HG03103 (cell line): Measurements from ENCODE around the gene CEP20.

ENCODE experiments used
- ATAC-seq: cut with Tn5 transposase; IDR thresholded peaks from one replicate; pipeline ENCODE4 v1.9.1; 2021; ENCODE audit warnings: low read depth; ENCODE audit not compliant: unreplicated experiment

CEP20 gene

DNA sequence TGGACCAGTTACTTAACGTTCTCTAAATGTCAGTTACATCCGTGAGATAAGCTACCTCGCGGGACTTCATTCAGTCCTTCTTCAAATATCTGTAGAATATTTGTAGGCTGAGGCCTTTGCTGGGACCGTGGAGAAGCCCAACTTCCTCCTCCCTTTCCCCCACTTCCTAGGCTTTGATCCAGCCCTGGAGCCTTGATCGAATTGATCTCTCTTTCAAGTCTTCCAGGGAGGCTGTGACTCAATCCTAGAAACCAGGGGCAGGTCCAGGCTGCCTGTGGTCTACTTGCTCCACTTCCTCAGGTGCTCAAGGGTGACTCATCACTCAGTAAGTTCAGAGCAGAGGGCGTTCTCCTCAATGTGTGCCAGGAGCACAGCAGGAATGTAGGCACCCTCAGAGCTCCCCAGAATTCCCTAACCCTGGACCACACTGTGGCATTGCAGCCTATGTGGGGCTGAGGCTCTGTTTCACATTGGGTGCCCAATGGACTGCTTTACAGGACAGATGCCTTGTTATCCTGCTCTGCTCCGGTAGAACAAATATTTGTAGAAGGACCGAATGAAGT is 11.2 kb upstream of the CEP20 start:
- no peak for ATAC-seq

DNA sequence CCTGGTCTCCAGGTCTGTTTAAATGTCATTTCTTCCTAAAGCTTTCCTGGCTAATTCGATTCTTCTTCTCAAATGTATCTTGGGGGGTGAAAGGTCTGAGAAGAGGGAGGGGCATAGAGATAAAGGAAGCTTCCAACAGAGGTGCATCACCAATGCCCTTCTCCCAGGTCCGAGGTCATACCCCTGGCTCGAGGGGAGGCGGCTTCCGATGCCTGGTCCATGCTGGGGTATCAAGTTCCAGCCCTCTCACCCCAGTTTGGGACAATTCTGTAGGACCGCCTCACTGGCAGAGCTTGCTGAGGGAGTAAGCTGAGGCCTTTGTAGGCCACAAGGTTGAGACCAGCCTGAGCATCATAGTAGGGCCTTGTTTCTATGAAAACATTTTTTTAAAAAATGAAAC is 10.3 kb upstream of the CEP20 start:
- no peak for ATAC-seq

DNA sequence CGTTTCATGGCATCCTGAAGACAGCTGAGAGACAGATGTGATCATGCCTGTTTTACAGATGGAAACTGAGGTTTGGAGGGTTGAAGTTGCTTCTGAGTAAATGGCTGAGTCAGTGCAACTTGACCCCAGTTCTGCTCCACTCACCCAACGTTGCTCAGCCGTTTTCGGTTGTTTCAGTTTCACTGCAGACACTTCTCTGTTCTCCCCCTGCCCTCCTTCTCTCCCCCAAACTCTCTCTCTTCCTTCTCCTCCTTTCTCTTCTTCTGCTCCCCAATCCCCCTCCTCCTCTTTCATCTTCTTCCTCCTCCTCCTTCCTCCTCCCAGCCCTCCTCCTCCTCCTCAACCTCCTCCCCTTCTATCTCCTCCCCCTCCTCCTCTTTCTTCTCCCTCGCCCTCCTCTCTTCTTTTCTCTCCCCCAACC is 9.4 kb upstream of the CEP20 start:
- ATAC-seq: no peak

DNA sequence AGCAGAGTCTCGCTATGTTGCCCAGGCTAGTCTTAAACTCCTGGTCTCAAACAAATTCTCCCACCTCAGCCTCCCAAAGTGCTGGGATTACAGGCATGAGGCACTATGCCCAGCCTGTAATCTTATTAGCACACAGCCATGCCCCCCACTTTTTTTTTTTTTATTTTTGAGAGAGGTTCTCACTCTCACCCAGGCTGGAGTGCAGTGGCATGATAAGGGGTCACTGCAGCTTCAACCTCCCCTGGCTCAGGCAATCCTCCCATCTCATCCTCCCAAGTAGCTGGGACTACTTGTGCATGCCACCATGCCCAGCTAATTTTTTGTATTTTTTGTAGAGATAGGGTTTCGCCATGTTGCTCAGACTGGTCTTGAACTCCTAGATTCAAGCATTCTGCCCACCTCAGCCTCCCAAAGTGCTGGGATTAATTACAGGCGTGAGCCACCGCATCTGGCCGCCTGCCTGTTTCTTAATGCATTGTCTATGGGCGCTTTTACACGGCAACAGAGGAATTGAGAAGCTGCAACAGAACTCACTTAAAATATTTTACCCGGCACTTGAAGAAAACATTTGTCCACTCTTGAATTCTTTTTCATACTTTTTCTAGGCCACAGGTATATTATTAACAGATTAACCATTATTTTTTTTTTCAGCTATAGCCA is 8.8 kb upstream of the CEP20 start:
- no peak for ATAC-seq

DNA sequence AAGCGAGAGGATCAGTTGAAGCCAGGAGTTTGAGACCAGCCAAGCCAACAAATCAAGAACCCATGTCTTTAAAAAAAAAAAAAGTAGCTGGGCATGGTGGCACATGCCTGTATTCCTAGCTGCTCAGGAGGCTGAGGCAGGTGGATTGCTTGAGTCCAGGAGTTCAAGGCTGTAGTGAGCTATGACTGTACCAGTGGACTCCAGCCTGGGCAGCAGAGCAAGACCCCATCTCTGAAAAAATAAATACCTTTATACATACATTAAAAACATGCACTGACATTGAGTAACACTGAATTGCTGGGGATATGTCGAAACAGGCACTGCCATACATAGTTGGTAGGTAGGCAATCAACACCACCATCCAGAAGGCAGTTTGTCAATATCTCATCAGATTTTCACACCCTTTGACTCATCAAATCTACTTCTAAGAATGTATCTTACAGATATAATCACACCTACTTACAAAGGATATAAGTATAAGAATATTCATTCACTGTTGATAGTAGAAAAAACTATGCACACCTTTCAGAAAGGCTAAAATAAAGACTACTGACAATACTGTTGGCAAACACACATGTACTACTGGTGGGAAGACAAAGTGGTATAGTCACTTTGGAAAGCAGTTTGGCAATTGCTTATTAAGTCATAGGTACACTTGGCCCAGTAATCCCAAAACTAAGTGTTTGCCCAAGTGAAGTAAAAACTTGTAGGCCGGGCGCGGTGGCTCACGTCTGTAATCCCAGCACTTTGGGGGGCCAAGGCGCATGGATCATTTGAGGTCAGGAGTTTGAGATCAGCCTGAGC is 6.4 kb upstream of the CEP20 start:
- no peak for ATAC-seq

DNA sequence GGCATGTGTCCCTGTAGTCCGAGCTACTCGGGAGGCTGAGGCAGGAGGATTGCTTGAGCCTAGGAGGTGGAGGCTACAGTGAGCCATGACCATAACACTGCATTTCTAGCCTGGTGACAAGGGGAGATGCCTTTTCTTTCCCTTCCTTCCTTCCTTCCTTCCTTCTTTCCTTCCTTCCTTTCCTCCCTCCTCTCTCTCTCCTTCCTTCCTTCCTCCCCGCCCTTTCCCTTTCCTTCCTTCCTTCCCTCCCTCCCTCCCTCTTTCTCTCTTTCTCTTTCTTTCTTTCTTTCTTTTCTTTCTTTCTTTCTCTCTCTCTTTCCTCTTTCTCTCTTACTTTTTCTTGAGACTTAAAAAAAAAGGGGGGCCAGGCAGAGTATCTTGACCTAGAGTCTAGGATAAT is 3.1 kb upstream of the CEP20 start:
- no peak for ATAC-seq

DNA sequence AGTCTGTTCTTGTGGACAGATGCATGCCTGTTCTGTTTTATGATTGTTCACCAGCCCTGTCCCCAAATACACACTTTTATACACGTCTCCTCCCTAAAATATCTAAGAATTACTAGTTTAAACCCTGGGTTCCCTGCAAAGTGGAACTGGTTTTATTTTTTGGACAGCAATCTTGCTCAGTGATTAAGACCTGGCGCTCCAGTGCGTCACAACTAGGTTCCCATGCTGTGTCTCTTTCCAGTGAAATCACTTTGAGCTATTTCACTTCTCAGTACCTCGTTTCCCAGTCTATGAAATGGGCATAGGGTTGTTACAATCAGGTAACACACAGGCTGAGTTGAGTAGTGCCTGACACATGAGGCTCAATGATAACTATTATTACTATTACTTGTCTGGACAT is 1.1 kb downstream of the CEP20 start:
- ATAC-seq: no peak

DNA sequence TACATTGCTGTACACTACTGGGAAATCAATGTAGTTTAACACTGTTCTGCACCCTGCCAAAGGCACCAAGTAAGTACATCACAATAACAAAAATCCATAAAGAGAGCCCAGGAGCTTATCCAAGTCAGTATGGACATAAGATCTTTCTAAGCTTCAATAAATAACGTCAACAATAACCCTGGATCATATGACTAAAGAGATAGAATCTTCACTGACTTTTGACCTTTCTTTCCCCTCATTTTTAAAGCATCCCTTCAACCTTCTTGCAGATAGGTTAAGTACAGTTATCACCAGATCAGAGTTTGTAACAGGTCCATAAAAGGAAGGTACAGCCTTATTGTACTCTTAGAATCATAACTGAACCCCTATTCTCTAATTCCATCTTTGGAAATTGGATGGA is 2.3 kb downstream of the CEP20 start:
- ATAC-seq: no peak

DNA sequence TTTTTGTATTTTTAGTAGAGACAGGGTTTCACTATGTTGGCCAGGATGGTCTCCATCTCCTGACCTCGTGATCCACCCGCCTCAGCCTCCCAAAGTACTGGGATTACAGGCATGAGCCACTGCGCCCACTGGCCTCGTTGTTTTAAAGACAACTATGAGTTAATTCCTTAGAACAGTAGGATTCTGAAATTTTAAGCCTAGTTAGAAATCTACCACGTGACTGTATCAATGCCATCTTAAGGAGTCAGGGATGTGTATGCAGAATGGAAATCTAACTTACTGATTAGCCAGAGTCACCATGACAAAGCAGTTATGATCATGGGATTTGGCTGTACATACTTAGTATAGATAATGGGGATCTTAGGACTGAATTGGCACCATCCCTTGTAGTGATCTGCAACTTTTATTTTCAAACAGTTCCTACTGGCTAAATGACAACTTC is 2.8 kb downstream of the CEP20 start:
- no peak for ATAC-seq

DNA sequence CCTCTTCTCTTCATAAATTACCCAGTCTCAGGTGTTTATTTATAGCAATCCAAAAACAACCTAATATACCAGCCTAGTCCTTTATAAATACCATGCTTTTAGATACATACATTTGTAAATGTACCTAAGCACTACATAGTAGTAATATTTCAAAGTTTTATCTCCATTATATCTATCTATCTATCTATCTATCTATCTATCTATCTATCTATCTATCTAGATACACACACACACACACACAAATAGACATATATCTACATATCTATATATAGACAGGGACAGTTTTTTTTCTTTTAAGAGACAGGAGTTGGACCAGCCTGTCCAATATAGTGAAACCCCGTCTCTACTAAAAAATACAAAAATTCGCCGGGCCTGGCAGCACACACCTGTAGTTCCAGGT is 5.8 kb downstream of the CEP20 start:
- ATAC-seq: no peak

DNA sequence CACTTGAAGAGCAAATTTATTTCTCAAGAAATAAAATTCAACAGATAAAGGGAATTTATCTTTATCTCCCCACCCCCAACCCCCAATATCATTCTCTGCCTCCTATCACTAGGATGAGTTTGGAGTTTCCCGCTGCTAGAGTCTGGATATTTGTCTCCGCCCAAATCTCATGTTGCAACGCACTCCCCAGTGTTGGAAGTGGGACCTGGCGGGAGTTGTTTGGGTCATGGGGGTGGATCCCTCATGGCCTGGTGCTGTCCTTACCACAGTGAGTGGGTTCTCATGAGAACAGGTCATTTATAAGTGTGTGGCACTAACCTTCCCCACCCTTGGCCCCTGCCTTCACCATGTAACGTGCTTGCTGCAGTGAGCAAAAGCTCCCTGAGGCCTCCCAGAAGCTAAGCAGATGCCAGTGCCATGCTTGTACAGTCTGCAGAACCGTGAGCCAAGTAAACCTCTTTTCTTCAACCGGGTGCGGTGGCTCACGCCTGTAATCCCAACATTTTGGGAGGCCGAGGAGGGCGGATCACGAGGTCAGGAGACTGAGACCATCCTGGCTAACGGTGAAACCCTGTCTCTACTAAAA is 6.5 kb downstream of the CEP20 start:
- no peak for ATAC-seq

DNA sequence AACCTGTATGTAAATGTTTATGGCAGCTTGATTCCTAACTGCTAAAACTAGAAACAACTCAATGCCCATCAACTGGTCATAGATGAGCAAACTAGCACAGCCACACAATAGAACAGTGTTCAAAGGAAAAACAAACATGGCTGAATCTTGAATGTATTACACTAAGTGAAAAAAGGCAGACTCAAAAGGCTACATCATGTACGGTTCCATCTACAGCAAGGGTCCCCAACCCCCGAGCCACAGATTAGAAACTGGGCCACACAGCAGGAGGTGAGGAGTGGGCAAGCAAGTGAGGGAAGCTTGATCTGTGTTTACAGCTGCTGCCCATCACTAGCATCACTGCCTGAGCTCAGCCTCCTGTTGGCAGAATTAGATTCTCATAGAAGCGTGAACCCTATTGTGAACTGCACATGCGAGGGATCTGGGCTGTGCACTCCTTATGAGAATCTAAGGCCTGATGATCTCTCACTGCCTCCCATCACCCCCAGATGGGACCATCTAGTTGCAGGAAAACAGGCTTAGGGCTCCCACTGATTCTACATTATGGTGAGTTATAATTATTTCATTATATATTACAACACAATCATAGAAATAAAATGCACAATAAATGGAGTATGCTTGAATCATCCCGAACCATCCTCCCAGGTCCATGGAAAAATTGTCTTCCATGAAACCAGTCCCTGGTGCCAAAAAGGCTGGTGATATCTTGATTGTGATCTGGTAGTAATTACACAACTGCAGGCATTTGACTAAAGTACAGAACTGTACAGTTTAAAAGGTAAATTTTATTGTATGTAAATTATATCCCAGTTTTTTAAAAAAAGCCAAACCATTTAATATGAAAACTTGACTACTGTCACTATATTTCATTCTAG is 7.7 kb downstream of the CEP20 start:
- no peak for ATAC-seq

DNA sequence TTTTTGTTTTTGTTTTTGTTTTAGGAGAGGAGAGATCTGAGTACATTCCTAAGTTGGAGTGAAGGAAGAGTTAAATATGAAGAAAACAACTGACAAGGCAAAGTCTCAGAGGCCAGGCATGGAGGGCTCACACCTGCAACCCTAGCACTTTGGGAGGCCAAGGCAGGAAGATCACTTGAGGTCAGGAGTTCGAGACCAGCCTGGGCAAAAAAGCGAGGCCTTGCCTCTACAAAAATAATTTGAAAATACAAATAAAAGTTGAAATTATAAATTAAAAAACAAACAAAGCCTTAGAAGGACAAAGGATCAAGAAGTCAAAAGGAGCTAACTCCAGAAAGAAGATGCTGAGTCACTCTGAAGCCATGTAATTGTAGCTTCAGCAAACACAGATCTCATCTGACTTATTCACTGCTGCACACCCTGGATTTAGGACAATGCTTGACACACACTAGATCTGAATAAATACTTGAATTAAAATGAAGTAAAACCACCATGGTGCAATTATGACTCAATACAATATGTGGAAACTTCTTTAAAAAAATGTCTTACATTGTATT is 9.1 kb downstream of the CEP20 start:
- ATAC-seq: no peak

DNA sequence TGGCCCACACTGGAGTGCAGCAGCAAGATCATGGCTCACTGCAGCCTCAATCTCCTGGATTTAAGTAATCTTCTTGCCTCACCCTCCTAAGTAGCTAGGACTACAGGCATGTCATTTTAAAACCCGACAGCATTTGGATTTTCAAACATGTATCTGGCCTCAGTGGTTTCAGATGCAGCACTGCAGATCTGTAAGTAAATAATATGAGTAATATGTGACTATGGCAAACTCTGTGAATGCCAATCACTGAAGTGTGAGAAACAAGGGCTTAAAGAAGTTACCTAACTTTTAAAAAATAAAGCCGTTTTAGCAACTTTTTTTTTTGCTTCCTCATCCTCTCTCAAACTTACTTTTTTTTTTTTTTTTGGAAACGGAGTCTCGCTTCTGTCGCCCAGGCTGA is 11.9 kb downstream of the CEP20 start:
- ATAC-seq: no peak

DNA sequence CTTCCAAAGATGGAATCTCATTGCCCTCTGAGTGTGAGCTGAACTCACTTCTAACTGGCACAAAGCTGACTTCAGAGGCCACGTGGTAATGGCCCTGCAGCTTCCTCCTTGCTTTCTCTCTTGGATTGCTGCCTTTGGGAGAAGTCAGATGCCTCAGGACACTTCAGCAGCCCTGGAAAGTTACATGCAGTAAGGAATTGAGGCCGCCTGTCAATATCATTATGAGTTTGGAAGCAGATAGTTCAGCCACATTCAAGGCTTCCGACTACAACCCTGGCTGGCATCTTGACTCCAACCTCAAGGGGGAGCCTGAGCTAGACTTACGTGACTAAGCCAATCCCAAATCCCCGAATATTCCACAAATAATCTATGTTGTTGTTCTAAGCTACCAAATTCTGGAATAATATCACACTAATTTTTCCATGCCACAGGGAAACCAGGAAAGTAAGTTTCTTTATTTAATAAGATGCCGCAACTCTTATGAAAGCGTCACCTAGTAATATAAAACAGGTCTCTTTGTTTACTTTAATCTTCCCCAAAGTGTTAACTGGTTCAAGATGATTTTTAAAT is 13.6 kb downstream of the CEP20 start:
- no peak for ATAC-seq

DNA sequence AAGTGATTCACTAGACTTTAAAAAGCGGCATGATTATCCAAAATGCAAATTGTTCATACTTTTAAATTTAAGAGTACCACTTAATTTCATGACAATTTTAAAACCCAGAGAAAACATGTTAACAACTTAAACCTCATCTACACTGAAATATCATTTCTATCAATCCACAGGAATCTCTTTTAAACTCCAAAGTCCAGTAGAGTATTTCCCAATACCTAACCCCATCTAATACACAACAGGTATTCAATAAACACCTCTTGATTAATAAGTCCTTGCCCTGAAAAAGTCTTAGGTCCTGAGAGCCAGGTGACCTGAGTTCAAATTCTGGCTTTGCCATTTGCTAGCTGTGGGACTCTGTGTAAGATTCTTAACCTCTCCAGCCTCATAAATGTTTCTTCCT is 14.7 kb downstream of the CEP20 start:
- no peak for ATAC-seq

DNA sequence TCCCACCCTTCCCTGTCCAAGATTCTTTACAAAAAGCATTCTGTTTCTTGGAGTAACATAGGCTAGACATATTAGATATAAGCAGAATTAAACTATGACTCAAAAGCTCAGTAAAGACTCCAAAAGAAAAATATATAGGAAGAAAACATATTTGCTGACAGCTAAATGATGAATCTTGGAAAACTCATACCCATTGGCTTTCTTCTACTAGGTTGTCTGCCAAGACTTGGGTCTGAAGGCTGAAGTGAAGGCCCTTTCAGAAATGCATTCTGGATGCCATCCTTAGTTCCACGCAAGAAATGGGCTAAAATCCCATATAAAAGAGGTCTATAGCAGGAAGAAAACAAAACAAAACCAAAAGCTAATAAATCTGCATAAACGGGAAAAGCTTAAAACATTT is 15.1 kb downstream of the CEP20 start:
- ATAC-seq: no peak

DNA sequence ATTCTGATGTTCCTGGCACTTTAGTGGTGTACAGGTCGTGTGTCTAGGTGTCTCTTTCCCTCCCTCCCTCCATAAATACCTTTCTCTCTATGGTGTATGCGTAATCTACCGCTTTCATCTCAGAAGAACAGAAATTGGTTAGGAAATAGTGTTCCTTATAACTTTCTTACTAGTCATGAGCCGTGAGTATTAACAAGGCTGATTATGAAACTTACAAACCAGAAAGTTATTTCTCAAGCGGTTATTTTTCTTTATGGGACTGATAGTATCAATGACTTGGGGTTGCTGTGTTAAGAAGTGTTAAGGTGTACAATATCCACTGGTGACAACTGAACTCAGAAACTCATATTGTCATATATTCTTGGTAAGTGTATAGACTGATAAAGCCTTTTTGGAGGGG is 18.4 kb downstream of the CEP20 start:
- no peak for ATAC-seq

DNA sequence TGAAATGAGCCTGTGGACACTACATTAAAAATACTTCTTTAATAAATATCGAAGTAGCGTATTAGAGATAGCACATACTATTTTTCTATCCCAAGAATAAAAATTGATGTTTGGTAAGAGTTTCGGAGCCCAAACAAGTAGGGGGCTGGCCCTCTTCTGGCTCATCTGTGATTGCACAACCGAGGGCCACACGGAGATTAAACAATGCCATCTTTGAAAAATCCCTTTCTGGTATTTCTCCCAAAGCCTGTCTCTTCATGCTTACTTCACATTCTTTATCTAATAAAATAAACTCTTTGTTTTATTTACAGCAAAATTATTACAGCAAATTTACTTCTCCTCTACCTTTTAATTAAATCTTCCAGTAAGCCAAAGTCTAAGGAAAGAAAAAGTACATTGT is 22.0 kb downstream of the CEP20 start:
- ATAC-seq: no peak

DNA sequence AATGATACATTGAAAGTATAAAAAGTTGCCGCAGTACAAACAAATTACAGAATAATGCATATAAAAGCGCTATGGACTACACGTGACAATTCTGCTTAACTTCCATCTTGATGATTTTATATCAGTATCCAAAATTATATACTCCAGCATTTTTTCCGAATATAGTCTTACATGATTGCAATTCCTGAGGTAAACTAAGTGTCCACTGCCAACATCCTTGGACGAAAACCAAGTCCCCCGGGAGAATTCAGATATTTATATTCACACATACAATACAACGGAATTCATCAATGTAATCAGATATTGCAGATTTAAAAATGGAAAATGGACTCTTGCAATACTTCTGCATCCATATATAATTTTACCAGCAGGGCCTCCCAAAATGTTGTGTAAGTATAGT is 22.7 kb downstream of the CEP20 start:
- ATAC-seq: no peak
